ENCODE data around the gene ATXN1. TPM values are rescaled to one million over a fixed set of nuclear protein-coding genes. Genes with fewer than 3 reads are reported as not detected.

ATXN1 gene
- total RNA-seq, 1 donor from 2014 or later = 18.4 TPM

DNA sequence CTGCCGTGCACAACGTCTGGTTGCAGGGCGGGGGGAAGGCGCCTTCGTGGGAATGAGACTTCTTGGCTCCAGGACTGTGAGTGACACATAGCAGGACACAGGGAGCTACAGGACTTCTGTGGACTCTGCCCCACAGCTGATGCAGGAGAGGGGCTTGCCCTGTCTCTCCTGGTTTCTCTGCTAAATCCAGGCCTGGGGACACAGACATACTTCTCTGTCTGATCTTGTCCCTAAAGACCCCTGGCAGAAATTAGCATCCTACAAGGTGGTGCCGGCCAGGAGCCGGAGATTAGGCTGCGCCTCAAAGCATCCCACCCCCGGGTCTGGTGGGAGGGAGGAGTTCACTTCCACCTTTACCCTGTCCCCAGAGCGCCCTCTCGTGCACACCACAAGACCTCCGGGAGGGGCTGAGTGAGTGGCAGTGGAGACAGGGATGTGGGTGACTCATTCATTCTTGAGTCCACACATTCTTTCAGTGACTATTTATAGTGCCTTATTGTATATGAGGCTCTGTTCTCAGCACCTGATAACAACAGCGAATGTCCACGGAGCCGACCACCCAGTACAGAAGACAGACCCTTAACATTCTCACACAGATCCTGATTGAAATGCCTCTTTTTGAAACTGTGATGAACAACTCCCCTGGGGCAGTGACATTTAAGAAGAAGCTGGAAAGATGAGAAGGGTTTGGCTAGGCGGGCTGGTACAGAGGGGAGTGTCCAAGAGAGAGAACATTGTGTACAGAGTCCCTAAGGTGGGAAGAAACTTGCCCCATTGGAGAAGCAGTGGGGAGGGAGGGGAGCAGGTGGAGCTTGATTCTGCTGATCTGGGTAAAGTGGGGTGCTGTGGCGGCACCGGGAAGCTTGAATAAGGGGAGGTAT, 483.9 kb downstream of the ATXN1 start:
- no peaks in the 10 kb centered on the region for H3K27me3 ChIP-seq (ENCODE audit: control insufficient read depth, insufficient read depth, low read length)
- TF ChIP-seq, protein P1, sequence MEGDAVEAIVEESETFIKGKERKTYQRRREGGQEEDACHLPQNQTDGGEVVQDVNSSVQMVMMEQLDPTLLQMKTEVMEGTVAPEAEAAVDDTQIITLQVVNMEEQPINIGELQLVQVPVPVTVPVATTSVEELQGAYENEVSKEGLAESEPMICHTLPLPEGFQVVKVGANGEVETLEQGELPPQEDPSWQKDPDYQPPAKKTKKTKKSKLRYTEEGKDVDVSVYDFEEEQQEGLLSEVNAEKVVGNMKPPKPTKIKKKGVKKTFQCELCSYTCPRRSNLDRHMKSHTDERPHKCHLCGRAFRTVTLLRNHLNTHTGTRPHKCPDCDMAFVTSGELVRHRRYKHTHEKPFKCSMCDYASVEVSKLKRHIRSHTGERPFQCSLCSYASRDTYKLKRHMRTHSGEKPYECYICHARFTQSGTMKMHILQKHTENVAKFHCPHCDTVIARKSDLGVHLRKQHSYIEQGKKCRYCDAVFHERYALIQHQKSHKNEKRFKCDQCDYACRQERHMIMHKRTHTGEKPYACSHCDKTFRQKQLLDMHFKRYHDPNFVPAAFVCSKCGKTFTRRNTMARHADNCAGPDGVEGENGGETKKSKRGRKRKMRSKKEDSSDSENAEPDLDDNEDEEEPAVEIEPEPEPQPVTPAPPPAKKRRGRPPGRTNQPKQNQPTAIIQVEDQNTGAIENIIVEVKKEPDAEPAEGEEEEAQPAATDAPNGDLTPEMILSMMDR (IDR thresholded peaks at IDR 0.05; ENCODE audit: insufficient read depth, low read length, severe bottlenecking) = peak; percentile 67
- DNase-seq (ENCODE audit: low read depth) (peak; percentile 90), FAIRE-seq (peak; percentile 50)
- H3K36me3 ChIP-seq (ENCODE audit: control insufficient read depth, insufficient read depth, low read length) = no peaks in the 10 kb centered on the region
- H3K4me3 ChIP-seq (ENCODE audit: low read depth, low read length) = no peak overlapping the region

GRCh38 chr6:16274885-16275589, 486.2 kb downstream of the ATXN1 start:
- no peak overlapping the region for H3K4me3 ChIP-seq (ENCODE audit: low read depth, low read length)
- no peaks in the 10 kb centered on the region for H3K36me3 ChIP-seq (ENCODE audit: control insufficient read depth, insufficient read depth, low read length)
- no peak for DNase-seq (ENCODE audit: low read depth)
- TF ChIP-seq, protein P1 (IDR thresholded peaks at IDR 0.05; ENCODE audit: insufficient read depth, low read length, severe bottlenecking) = no peak
- peaks cover 1% of the 10 kb centered on the region for H3K27me3 ChIP-seq (ENCODE audit: control insufficient read depth, insufficient read depth, low read length)
- FAIRE-seq = no peak

DNA sequence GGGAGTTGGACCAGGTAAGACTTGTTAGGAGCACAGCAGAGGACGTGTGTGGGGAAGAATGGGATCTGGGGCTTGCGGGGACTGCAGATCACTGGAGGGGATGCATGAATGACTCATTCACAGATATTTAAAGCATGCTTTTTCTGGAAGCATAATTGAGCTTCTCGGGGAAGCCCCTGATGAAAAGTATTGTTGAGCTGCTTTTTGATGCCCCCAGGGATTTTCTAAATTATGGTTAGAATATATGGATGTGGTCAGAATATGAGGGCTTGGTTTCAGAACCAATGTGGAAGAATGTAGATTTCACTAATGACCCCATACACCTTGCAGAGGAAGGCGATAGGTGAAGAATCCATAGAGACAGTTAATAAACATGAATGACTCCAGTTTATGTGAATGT, 486.8 kb downstream of the ATXN1 start:
- no peak for DNase-seq (ENCODE audit: low read depth)
- FAIRE-seq = no peak
- Histone ChIP-seq H3K4me3 (ENCODE audit: low read depth, low read length) (no peak overlapping the region), H3K27me3 (ENCODE audit: control insufficient read depth, insufficient read depth, low read length) (peaks cover 1% of the 10 kb centered on the region), H3K36me3 (ENCODE audit: control insufficient read depth, insufficient read depth, low read length) (no peaks in the 10 kb centered on the region)
- TF ChIP-seq, protein P1 (IDR thresholded peaks at IDR 0.05; ENCODE audit: insufficient read depth, low read length, severe bottlenecking) = no peak

- TF ChIP-seq, protein P1 (IDR thresholded peaks at IDR 0.05; ENCODE audit: insufficient read depth, low read length, severe bottlenecking) = no peak
- FAIRE-seq = no peak
Observed at GRCh38 chr6:16273256-16273655, 488.0 kb downstream of the ATXN1 start.

DNA sequence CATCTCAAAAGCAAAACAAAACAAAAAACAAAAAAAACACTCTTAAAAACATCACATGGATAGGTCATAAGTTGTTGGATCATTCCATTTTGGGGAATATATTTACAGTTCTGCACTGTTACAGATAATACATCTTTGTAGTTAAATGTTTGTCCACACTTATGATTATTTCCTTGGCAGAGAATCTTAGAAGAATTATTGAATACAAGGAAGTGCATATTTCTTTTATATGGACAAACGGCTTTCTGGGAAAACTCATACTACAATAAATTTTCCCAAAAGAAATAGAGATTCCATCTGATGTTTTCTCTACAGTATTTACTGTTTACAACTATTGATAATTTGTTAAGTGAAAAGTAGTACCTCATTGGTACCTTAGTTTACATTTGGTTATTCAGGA, 489.1 kb downstream of the ATXN1 start:
- TF ChIP-seq, protein P1 (IDR thresholded peaks at IDR 0.05; ENCODE audit: insufficient read depth, low read length, severe bottlenecking) = no peak
- no peak for DNase-seq (ENCODE audit: low read depth)
- FAIRE-seq = no peak
- Histone ChIP-seq H3K27me3 (ENCODE audit: control insufficient read depth, insufficient read depth, low read length) (peaks cover 1% of the 10 kb centered on the region), H3K4me3 (ENCODE audit: low read depth, low read length) (no peak overlapping the region), H3K36me3 (ENCODE audit: control insufficient read depth, insufficient read depth, low read length) (no peaks in the 10 kb centered on the region)

More at GRCh38 chr6:16273256-16273655, 488.0 kb downstream of the ATXN1 start:
- H3K4me3 ChIP-seq (ENCODE audit: low read depth, low read length) = no peak overlapping the region
- DNase-seq (ENCODE audit: low read depth) = no peak
- peaks cover 1% of the 10 kb centered on the region for H3K27me3 ChIP-seq (ENCODE audit: control insufficient read depth, insufficient read depth, low read length)
- H3K36me3 ChIP-seq (ENCODE audit: control insufficient read depth, insufficient read depth, low read length) = no peaks in the 10 kb centered on the region
